ENCODE results near the gene ASL.

DNA sequence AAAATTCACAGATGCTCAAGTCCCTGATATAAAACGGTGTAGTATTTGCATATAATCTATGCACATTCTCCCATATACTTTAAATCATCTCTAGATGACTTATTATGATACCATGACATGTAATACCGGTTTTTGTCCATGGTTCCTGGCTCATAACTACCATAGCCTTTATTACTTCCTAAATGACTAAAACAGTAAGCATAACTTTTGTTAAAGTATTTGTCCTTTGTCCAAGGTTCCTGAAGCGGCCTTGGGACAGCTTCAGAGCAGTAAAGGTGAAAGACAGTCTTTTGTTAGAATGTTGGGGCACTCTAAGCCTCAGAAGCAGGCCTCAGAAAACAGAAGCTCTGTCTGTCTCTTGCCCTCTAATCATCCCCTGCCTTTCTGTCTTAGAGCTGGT is 43.0 kb downstream of the ASL start:
- TF ChIP-seq CTCF (conservative IDR thresholded peaks at IDR 0.05 in 1 of 2, IDR thresholded peaks at IDR 0.05 in 1 of 2; ENCODE audit: extremely low read depth in 1 of 2, insufficient read depth in 1 of 2, low read depth in 1 of 2, low read length in 2 of 2) (no peak), EZH2 (IDR thresholded peaks at IDR 0.05; ENCODE audit: borderline replicate concordance, low read length) (no peak)

Data from mammary epithelial cell (primary cell).